Embryonic facial prominence (tissue), 1 donor: ENCODE results near the gene BCL6.

ENCODE experiments used
- DNase-seq: peaks from one replicate; pipeline ENCODE4 v3.0.0-alpha.2; 2016; ENCODE audit errors: extremely low spot score

Gene BCL6

DNA sequence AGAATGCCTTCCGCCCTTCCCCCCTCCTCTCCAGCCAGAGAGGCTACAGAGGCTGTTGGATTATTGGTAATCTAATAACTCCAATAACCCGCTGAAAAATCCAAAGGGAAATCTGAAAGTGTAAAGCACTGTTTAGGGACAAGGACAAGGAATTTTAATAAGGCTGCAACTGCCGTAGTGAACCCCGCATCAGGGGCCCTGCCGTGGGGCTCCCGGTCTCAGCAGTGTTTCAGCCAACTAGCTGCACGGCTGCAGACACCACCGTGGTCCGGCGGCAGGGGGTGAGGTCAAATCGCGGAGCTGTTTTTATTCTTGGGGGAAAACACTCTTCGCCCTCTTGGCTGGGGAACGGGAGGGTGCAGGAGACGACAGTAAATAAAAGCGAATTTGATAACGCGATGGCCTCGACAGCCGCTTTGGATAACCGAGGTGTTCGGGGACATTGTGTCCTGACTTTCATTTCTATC, 6.1 kb downstream of the BCL6 start:
- DNase-seq: no peak

DNA sequence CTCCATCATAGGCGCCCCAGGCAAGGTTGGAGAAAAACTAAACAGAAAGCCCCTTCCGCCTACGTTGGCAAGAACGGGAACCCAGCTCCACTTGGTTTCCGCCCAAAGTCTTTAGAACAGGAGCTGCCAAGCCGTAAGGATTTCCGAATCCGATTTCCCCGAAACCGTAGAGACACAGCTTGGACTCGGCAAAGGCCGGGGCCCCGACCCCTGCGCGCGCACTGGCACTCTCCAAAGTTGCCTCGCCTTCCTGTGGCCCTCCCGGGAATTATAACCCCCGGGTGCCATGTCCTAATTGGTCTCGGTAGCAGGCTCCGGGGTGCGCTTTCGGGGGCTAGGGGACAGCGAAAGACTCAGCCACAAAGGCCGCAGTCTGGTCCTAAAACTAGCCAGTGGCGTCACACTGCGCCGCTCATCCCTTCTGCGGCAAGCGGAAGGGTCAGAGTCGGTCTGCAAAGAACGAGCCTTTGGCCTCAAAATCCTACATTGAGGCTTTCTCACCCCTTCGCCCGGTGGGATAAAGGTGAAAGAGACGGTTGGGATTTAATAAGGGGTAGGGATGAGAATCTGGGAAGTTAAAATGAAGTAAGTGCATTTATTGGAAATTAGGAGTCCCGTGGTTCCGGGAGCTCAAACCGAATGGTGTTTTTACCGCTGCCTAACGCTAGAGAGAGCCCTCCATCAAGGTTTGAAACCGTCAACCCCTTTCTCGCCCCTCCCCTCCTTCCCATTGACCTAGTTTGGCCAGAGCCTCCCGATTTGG, 6.8 kb downstream of the BCL6 start:
- peak; percentile 85 for DNase-seq

DNA sequence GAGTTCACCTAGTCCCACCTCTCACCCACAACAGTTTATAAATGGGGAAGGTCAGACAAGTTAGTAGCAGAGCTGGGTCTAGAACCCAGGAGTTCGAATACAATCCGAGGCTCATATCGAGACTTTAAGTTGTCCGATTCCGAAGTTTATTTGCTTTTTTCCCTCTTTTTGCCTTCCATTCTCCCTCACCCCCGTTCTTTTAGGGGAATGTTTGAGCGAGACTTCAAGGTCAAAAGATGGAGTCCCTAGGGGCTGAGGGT, 7.3 kb downstream of the BCL6 start:
- no peak for DNase-seq

DNA sequence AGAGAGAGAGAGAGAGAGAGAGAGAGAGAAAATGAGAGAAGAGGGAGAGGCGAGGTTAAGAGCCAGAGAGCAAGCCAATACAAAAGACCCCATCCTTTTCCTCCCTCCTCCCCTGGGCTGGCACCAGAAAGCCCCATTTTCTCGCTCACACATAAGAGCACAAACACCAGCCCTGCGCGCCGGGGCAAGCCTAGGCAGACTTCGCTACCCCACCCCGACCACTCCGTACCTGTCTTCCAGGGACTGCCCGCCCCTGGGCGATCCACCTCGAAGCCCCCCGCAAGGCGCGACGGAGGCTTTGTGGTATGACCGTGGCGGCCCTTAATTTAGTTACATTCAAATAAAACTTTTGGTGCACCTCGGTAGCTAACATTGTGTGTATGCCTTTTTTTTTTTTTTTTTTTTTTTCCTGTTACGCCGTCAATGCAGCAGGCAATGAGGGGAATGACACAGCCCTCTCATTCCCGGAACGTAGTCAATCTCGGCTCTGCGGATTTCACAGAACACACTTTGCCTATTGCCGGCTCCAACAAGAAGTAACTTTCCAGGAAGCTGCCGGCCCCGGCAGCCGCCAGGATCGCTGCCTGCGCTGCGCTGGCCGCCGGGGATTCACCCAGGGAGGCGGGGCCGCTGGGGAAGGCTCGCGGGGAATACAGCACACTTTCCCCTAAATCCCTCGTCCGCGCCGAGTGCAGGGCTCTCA, 7.7 kb downstream of the BCL6 start:
- DNase-seq: no peak

DNA sequence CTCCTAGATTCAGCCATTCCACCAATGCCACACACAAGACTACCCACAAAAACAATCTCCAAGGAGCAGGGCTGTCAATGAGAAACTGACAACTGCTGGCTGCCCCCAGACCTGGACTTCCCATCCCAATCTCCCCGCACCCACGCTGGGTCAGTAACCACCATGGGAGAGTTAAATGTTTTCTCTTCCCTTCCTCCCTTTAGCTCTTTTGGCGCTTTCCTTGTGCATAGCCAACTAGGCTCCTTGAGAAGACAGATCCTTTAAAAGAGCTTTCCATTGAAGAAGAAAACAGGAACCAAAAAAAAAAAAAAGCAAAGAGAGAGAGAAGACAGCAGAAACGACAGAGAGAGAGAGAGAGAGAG, 8.3 kb downstream of the BCL6 start:
- no peak for DNase-seq

DNA sequence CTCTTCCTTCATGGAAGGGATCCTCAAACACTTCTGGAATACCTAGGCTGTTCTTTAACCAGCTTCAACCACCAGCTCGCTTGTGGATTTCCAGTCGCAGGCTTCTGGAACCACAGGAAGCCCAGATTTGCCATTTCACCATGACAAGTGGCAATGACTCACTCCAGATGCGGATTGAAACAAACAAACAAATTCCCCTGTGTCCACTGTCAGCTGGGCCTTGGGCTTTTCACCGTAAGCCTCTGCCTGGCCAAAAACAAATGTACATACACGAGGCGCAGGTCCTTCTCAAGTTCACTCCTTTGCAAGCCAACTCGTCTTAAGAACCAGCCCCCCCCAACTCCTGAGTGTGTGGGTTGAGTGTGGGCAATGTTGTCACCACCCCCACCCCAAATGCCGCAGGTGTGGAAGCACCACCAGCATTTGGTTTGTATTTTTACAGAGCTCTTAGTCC, 8.8 kb downstream of the BCL6 start:
- no peak for DNase-seq

DNA sequence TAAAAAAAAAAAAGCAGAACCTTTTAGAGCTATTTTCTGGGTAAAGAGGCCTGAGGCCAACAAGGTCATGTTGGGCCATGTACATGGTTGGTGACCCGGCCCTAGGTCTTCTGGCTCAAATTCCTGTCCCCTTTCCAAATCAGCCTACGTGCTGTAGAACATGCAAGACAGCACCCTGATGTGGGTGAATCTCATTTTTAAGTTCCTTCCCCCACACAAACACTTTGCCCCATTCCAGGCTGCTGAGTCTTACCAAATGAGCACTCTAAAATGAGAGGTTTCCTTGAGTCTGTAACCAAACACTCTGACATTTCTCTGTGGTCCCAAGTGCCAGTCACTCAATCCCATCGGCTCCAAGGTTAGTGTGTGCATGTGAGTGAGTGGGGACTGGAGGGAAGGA, 9.4 kb downstream of the BCL6 start:
- DNase-seq: no peak

DNA sequence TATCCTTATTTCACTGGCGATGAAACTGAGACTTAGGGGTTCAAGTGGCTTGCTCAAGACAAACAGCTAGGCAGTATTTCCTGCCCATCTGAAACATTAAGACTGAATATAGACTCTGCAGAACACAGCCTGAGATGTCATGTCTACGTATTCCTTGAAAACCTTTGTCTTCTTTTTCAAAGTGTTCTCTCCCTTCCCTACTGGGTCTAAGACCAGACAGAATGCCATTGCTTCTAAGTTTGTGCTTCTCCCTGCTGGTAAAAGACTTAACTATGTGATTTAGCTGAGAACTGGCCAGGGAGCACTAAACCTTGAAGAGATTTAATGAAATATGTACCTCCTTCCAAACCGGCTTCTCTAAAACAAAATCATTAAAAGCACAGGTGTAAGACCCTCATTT, 9.9 kb downstream of the BCL6 start:
- DNase-seq: no peak

DNA sequence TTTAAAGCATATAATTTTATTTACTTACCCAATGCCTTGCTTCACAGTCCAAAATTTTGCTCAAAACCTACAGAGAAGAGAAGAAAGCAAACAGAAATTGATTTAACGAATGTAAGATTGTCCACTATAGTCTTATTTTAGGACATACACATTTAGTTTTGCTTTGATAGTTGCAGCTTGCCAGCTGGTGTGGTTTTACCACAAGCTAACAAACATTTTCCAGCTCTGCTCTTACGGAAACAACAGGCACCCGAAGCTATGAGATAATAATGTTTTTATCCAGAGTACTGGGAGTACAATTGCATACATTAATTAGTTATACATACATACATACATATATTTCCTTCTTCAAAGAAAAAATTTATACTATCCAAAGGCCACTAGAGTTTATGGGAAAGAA, 10.4 kb downstream of the BCL6 start:
- no peak for DNase-seq

DNA sequence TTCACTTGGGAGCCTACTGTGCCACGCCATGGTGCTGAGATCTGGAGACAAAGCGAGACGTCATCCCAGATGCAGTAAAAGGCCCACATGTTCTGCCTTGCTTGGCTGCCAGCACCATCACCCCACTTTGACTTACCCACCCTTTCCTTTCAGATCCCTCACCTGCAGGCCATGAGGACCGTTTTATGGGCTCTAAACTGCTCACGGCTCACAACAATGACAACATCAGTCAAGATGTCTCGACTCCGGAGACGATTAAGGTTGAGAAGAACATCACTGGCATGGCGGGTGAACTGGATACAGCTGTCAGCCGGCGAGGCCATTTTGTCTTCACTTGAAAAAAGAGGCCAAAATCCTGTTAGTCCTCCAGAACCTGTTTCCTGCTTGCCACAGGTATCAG, 11.9 kb downstream of the BCL6 start:
- no peak for DNase-seq

DNA sequence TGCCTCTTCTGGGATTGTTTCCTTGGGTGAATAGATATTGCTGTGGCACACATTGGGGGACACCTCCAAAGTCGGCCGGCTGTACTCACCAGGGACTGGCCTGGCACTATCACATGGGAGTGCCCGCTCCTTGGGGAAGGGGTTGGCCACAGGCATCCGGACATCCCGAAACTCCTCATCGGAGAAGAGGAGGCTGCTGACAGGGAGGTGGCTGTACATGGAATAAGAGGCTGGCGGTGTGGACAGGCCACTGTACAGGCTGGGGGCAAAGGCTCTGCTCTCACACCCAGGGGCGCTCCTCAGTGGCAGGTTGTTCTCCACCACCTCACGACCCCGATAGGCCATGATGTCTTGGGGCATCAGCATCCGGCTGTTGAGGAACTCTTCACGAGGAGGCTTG, 15.7 kb downstream of the BCL6 start:
- DNase-seq: no peak

DNA sequence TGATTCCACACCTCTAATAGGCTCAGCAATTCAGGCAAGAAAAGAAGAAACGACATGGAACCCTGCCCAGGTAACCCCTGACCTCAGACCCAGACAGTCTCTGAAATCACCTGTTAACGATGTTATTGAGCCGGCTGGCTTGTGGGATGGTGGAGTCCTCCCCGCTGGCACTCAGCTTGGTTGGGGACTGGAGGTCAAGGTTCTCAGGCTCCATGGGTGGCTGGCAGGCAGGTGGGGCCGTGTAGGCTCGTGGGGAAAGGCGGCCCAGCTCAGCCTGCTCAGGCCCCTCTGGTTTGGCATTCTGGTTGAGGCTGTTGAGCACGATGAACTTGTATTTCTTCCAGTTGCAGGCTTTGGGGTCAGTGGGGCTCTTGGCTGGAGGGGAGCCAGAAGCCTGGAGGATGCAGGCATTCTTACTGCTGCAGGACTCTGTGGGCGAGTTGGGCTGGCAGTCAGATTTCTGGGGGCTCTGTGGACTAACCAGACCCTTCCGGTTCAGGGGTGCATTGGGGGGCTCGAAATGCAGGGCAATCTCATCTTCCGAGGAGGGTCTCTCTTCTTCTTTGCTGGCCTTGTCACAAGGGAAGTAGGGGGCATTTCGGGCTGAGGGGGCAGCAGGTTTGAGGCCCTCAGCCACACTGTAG, 16.2 kb downstream of the BCL6 start:
- DNase-seq: no peak

DNA sequence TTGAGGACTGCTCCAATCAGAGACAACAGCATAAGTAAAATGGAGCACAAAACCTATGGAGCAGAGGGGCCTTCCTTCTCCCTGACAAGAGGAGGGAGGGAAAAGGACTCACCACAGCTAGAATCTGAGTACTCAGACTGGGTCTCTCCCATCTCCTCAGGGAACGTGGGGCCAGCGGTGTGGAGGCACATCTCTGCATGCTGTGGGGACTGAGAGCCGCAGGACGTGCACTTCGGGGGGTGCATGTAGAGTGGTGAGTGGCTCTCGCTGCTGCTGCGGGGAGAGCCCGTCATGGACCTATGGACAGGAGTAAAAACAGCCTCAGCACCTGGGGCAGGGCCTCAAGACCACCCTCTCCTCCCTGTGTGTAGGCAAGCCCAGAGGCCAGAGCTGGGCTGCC, 17.0 kb downstream of the BCL6 start:
- DNase-seq: no peak

DNA sequence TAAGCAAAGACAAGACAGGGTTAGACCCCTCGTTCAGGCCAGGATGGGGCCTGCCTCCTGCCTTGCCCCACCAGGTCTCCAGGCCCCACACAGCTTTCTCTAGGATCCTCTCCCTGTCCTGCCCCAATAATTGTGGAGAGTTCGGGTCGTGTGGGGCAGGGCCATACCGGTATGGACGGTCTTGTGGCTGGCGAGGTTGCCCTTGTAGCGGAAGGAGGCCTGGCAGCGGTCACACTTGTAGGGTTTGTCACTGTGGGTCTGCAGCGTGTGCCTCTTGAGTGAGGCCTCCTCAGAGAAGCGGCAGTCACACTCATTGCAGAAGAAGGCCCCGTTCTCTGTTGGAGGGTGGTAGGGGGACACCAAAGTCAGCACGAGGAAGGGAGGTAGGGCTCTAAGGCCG, 18.7 kb downstream of the BCL6 start:
- no peak for DNase-seq

DNA sequence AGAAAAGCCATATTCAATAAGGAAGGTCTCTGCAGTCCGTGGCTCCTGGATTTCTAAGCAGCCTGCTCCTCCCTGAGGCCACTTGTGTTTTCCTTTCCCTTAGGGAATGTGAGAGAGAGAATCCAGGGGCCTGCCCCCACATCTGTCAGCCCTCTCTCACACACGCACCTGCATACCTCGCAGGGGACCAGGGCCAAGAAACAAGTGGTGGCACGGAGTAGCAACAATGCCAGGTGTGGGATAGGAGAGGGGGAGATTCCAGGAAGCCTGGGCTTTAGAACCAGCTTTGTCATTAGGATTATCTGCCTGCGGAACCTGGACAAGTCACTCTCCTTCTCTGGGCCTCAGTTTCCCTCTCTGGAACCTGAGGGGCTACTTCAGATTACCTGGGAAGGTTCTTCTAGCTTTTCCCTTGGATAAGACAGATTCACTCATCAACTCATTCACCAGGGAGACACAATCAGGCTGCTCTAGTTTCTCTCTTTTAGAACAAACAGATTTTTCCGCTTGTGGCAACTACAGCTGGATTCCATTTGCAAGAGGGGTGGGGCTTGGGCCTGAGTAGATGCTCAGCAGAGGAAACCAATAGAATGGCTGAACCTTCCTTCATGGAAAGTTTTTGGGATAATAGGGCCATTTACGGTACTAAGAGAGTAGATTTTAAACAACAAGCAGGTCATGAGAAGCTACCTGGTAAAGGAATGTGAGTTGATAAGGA, 19.5 kb downstream of the BCL6 start:
- no peak for DNase-seq

DNA sequence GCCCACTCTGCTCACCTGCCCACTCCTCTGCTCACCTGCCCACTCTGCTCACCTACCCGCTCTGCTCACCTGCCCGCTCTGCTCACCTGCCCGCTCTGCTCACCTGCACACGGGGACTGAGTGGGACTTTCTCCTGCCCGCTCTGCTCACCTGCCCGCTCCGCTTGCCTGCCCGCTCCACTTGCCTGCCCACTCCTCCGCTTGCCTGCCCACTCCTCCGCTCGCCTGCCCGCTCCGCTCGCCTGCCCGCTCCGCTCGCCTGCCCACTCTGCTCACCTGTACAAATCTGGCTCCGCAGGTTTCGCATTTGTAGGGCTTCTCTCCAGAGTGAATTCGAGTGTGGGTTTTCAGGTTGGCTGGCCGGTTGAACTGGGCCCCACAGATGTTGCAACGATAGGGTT, 20.0 kb downstream of the BCL6 start:
- no peak for DNase-seq

DNA sequence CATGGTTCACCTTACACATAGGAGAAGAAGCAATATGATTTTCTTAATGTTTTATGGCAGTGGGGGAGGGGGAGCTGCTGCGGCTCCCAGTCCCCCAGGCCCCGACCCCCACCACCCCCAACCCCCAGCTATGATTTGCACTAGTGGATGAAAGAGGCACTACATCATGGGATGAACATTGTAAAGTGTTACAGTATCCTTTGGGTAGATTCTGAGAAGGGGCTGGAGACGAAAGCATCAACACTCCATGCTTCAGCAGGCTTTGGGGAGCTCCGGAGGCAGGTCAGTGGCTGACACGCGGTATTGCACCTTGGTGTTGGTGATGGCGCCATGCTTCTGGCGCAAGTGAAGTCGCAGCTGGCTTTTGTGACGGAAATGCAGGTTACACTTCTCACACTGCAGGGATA, 23.1 kb downstream of the BCL6 start:
- no peak for DNase-seq

DNA sequence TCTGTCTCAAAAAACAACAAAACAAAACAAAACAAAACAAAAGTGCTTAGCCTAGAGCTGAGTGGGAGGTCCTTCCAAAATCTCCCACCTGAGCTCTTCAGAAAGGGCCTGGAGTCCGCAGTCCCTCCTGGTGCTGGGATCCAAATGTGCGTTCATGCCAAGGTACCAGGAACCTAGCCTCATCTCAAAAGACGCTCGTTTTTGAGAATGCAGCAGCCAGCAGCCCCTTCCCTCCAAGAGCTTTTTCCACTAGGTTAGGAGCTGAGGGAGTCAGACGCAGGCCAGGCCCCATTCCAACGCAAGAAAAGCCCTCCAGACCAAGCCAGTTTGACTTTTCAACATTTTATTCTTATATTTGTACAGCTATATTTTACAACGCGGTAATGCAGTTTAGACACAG, 24.2 kb downstream of the BCL6 start:
- DNase-seq: no peak

DNA sequence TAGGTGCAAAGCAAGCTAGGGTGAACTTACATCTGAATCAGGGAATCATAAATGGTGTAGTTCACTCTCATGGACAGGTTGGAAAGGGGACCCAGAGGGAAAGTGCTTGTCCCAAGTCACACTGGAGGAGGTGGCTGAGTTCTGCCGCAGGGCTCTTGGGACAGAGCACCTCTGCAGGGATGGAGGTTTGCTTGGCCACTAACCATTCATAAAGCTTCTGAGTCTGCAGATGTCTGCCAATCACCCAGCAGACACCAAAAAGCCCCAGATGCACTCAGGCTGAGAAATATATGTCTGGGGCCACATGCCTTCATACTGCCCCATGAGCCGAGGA, 25.0 kb downstream of the BCL6 start:
- DNase-seq: no peak

DNA sequence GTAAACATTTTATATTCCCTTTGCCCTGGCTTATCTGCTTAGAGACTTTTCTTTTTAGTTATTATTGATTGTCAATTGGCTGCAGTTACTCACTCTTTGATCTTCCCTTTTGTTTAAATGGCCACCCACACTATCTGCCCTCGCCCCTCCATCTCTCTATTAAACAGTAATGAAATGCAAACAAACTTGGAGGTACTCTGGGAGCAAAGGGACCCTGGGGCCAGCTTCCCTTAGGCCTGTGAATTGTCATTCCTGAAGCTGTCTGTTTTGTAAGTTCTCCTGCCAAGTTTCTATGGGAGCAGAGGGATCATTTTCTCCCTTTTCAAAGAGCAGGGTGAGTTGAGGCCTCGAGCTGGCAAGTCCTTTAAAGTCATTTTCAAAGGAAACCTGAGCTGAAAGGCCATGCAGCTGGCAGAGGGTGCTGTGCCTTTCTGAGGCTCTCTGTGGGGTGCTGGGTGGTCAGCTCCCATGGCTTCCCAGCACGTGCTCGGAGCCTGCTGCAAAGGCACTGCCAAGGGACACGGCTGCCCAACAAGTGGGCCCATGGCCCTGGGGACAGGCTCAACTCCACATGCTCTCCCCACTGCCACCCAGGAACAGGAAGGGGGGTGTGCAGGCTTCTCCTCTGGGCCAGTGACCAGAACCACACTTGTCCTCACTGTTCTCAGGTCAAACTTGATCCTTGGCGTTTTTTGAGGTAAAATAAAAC, 25.5 kb downstream of the BCL6 start:
- DNase-seq: no peak

DNA sequence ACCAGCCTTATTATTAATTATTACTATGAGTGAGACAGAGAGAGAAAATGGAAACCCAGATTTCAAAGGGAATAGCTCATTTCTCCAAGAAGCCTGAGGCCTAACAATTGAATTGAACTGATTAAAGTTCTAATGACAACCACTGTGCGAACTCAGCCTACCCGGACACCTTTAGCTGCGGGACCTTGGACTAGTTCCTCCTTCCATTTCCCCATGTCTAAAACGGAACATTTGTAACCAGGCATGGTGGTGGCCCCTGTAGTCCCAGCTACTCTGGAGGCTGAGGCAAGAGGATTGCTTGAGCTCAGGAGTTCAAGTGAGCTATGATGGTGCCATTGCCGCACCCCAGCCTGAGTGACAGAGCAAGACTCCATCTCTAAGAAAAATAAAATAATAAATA, 26.5 kb downstream of the BCL6 start:
- DNase-seq: no peak

DNA sequence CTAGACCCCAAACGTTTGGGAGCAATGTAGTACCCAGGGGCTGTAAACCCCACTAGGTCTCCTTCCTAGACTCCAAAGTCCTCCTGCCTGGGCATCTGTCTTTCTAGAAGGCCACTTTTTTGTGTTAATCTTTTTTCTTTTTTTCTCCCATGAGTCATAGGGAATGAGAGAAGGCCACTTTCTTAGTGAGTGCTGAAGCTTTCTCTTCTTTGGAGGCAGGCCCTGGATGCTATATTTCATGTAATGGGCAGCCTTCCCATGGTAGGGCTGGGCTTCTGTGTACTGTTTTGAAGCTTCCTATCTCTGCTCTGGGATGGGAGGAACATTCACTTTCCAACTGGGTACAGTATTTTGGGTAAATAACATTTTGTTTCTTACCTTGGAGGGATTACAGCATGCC, 27.7 kb downstream of the BCL6 start:
- DNase-seq: no peak
